Body of pancreas (tissue), 4 donors: Measurements from ENCODE around the gene PHETA1.

ENCODE experiments used
- CTCF ChIP-seq, 7 experiments: fragments of 450-650 bp in 4 of 7; fragments of 200-600 bp in 3 of 7; sonication (generic) in 3 of 7; IDR thresholded peaks; one replicate each; pipeline ENCODE4 v1.5.1; 2016 to 2019; ENCODE audit warnings: antibody characterized with exemption in 7 of 7
- POLR2A ChIP-seq, 3 donors: fragments of 450-650 bp; IDR thresholded peaks; one replicate each; pipeline ENCODE4 v1.6.1; 2016; ENCODE audit warnings: antibody characterized with exemption in 3 of 3, mild to moderate bottlenecking in 2 of 3

- TF ChIP-seq CTCF (IDR thresholded peaks at IDR 0.05): no peak
- no peak for TF ChIP-seq POLR2A (IDR thresholded peaks at IDR 0.05)
Observed at GRCh38 chr12:111340231-111340630, 28.7 kb downstream of the PHETA1 start.
